H1 (cell line): ENCODE data around the gene DUSP10. TPM values are rescaled to one million over a fixed set of nuclear protein-coding genes. Genes with fewer than 3 reads are reported as not detected.

ENCODE experiments used
- CTCF ChIP-seq, 3 experiments: IDR thresholded peaks; 1 replicate in 2 of 3; 2 replicates in 1 of 3; pipeline versions ENCODE4 v1.5.1 to v1.6.1; 2011; ENCODE audit warnings: low read length in 3 of 3, mild to moderate bottlenecking in 3 of 3, inconsistent platforms in 2 of 3, low read depth in 1 of 3, moderate library complexity in 1 of 3; ENCODE audit not compliant: insufficient read depth in 1 of 3; ENCODE audit errors: control extremely low read depth in 1 of 3
- E2F6 ChIP-seq: IDR thresholded peaks from 2 replicates; pipeline ENCODE4 v1.6.1; 2012; ENCODE audit warnings: inconsistent platforms
- EP300 ChIP-seq, 2 experiments: IDR thresholded peaks; 1 replicate in 1 of 2; 2 replicates in 1 of 2; pipeline ENCODE4 v1.6.1; 2011 to 2012; ENCODE audit warnings: low read depth in 2 of 2, low read length in 2 of 2, mild to moderate bottlenecking in 2 of 2, borderline replicate concordance in 1 of 2, inconsistent platforms in 1 of 2, moderate library complexity in 1 of 2
- EZH2 ChIP-seq: fragments of 200-600 bp; sonication (generic); IDR thresholded peaks from 2 replicates; pipeline ENCODE4 v1.7.1; 2012; ENCODE audit warnings: low read depth, mild to moderate bottlenecking, moderate library complexity, low read length, inconsistent platforms; ENCODE audit not compliant: severe bottlenecking
- KDM4A ChIP-seq: IDR thresholded peaks from one replicate; pipeline ENCODE4 v1.7.1; 2012; ENCODE audit warnings: low read depth, mild to moderate bottlenecking, moderate library complexity, low read length, inconsistent platforms; ENCODE audit not compliant: severe bottlenecking
- RBBP5 ChIP-seq: IDR thresholded peaks from 2 replicates; pipeline ENCODE4 v1.7.1; 2012; ENCODE audit warnings: low read depth, mild to moderate bottlenecking, inconsistent platforms, low read length, moderate library complexity, borderline replicate concordance
- RNF2 ChIP-seq: fragments of 200-900, 300-1000 bp; sonication (generic); IDR thresholded peaks from 2 replicates; pipeline ENCODE4 v1.7.1; 2016; ENCODE audit warnings: borderline replicate concordance, low read depth, mild to moderate bottlenecking, antibody characterized with exemption, low read length; ENCODE audit not compliant: poor library complexity, severe bottlenecking; ENCODE audit errors: missing control alignments
- polyA plus RNA-seq, 7 experiments: library from polyadenylated mRNA; depleted of rRNA in 3 of 7; stranded (reverse) in 5 of 7; unstranded in 2 of 7; fragments of >200 nt in 5 of 7; fragments of 200-250 nt in 2 of 7; gene quantifications; 1 replicate in 5 of 7; 2 replicates in 1 of 7; 4 replicates in 1 of 7; pipeline versions ENCODE4 v1.2.1 to v1.2.3, GENCODE V29; 2011 to 2013; ENCODE audit warnings: missing spikeins in 2 of 7, mixed read lengths in 2 of 7
- total RNA-seq: library from RNA; stranded (reverse); fragmentation: NEBNext Ultra II Directional; extraction: Animal tissue kit (Norgen Biotek cat#: 25700); gene quantifications from 2 replicates; pipeline ENCODE4 v1.2.1, GENCODE V29; 2021

Gene DUSP10
- total and polyA plus RNA-seq, 2 of the 8 experiments (the other 6 are each of a cell fraction or from before 2014, with no cell fraction given), result 1.2 TPM

- TF ChIP-seq CTCF (IDR thresholded peaks at IDR 0.05; ENCODE audit: control extremely low read depth in 1 of 3, insufficient read depth in 1 of 3, low read depth in 1 of 3, low read length in 3 of 3), result no peak
- TF ChIP-seq E2F6, result peak; percentile 20; the same call in 1 of the 2 replicates
- peak; percentile 92 for TF ChIP-seq KDM4A
- TF ChIP-seq EZH2, result no peak
- TF ChIP-seq EP300 (IDR thresholded peaks at IDR 0.05; ENCODE audit: borderline replicate concordance in 1 of 2, low read depth in 2 of 2, low read length in 2 of 2), result no peak
- no peak for TF ChIP-seq RNF2
- TF ChIP-seq RBBP5, result peak; percentile 62; the same call in 1 of the 2 replicates
Measured at GRCh38 chr1:221742555-221743415, 896 bp upstream of the DUSP10 start (continued).
